Measurements from ENCODE around the gene TTC34. TPM values are rescaled to one million over a fixed set of nuclear protein-coding genes. Genes with fewer than 3 reads are reported as not detected.

TTC34 gene
- total RNA-seq, 1 donor from 2014 or later, result 0.09 TPM

DNA sequence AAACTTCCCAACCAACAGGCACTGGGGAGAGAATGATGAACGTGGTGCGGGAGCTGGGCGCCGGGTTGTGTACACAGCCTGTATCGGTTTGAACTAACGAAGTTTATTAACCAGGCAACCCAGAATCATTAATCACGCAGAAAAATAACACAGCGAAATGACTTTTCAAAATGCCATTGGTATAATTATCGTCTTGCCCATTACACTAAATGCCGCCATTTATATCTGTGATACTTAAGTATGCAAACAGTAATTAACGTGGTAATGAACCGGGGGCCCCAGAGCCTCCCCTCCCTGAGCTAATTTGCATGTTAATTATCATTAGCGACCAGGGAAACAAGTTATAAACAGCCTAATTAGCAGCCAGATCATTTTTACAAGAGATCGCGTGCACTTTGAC is 5.1 kb upstream of the TTC34 start:
- Mint-ChIP-seq H3K27ac (no peak overlapping the region), H3K9me3 (no peaks in the 10 kb centered on the region), H3K4me3 (no peak overlapping the region), H3K4me1 (peaks cover 3% of the 10 kb centered on the region), H3K27me3 (ENCODE audit: insufficient read depth, low read depth) (peaks cover 3% of the 10 kb centered on the region), H3K36me3 (no peaks in the 10 kb centered on the region)
- no peaks in the 10 kb centered on the region for H3K27me3 ChIP-seq
- H3K27ac ChIP-seq, result no peak overlapping the region
- DNase-seq (ENCODE audit: low spot score), result no peak
- H3K9ac ChIP-seq, result no peak overlapping the region
- H2AFZ ChIP-seq (replicated peaks), result no peak overlapping the region
- no peaks in the 10 kb centered on the region for H3K79me2 ChIP-seq (ENCODE audit: low read depth)
- TF ChIP-seq, protein P1, sequence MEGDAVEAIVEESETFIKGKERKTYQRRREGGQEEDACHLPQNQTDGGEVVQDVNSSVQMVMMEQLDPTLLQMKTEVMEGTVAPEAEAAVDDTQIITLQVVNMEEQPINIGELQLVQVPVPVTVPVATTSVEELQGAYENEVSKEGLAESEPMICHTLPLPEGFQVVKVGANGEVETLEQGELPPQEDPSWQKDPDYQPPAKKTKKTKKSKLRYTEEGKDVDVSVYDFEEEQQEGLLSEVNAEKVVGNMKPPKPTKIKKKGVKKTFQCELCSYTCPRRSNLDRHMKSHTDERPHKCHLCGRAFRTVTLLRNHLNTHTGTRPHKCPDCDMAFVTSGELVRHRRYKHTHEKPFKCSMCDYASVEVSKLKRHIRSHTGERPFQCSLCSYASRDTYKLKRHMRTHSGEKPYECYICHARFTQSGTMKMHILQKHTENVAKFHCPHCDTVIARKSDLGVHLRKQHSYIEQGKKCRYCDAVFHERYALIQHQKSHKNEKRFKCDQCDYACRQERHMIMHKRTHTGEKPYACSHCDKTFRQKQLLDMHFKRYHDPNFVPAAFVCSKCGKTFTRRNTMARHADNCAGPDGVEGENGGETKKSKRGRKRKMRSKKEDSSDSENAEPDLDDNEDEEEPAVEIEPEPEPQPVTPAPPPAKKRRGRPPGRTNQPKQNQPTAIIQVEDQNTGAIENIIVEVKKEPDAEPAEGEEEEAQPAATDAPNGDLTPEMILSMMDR (IDR thresholded peaks at IDR 0.05), result no peak
- TF ChIP-seq EZH2phosphoT487 (IDR thresholded peaks at IDR 0.05) (no peak), EZH2 (IDR thresholded peaks at IDR 0.05) (no peak)
- no peaks in the 10 kb centered on the region for H3K36me3 ChIP-seq
- no peak overlapping the region for H3K4me2 ChIP-seq
- no peaks in the 10 kb centered on the region for H3K4me1 ChIP-seq
- H3K9me3 ChIP-seq (ENCODE audit: low read depth), result no peaks in the 10 kb centered on the region
- no peak overlapping the region for H3K4me3 ChIP-seq
- no peaks in the 10 kb centered on the region for H3F3A ChIP-seq (ENCODE audit: low read depth)
- no peaks in the 10 kb centered on the region for H4K20me1 ChIP-seq (ENCODE audit: low read depth)

DNA sequence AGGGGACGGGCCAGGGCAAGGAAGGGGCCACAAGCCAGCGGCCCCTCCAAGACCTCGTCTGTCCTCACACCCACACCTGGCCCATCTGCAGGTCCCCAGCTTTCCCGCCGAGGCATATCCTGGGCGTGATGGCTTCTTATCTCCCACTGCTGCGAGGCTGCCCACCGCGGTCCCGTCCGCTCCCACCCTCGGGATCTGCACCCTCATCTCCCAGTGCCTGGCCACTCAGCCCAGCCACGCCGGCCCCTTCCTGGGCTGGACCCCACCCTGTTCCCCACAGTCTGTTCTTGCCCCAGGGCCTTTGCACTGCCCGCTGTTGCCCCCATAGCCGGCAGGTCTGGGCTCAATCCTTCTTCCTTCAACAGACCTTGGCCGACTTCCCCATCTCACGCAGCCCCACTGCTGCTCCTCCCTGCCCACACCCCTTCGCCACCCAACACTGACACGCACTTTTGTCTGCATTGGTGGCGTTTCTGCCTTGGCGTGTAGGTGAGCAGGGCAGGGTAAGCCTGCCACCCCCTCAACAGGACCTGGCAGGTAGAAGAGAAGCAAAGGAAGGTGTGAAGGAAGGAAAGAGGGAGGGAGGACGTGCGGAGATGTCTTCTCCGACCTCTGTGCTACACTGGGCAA is 4.4 kb upstream of the TTC34 start:
- TF ChIP-seq EZH2phosphoT487 (IDR thresholded peaks at IDR 0.05) (no peak), EZH2 (IDR thresholded peaks at IDR 0.05) (no peak)
- TF ChIP-seq, protein P1 (IDR thresholded peaks at IDR 0.05), result no peak
- Histone ChIP-seq H3K27me3 (no peaks in the 10 kb centered on the region), H3K4me2 (no peak overlapping the region), H3K79me2 (ENCODE audit: low read depth) (no peaks in the 10 kb centered on the region), H3K36me3 (no peaks in the 10 kb centered on the region), H3K4me3 (no peak overlapping the region), H3F3A (ENCODE audit: low read depth) (no peaks in the 10 kb centered on the region), H3K4me1 (no peaks in the 10 kb centered on the region), H3K27ac (no peak overlapping the region), H2AFZ (replicated peaks) (no peak overlapping the region), H4K20me1 (ENCODE audit: low read depth) (no peaks in the 10 kb centered on the region), H3K9ac (no peak overlapping the region), H3K9me3 (ENCODE audit: low read depth) (no peaks in the 10 kb centered on the region)
- Mint-ChIP-seq H3K4me3 (no peak overlapping the region), H3K9me3 (no peaks in the 10 kb centered on the region), H3K27me3 (ENCODE audit: insufficient read depth, low read depth) (peaks cover 3% of the 10 kb centered on the region), H3K36me3 (no peaks in the 10 kb centered on the region), H3K27ac (peak overlapping the region; percentile 79), H3K4me1 (peaks cover 3% of the 10 kb centered on the region)
- DNase-seq (ENCODE audit: low spot score), result no peak

DNA sequence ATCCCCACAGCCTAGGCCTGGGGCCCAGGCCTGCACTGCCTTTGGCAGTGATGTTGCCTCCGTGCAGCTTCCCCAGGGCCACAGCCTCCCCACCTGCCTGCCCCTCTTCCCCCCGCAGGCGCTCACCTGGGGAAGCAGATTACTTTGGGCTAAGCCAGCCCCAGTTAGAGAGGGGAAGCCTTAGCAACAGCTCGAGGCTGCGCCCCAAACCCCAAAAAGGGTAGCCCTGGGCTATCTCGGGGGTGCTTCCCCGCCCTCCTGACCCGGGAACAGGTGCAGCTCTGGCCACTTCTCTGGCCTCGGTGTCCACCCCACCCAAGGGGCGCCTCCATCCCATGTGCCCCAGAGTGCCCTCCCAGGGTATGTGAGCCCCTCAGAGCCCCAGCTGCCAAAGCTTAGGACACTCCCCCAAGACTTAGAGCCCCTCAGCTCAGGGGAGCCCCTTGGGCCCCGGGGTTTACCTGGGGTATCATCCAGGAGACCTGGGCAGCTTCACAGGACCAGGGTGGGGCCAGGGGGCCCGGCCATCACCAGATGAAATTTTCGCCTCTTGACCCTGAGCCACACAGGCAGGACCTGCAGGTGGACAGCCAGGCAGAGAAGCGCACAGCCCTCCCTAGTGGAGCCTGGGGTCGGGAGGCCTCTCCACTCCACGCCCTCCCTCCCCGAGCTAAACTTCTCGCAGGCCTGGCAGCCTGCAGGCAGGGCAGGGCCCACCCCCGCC is 3.3 kb upstream of the TTC34 start:
- H3K36me3 ChIP-seq, result no peaks in the 10 kb centered on the region
- Mint-ChIP-seq H3K27ac (no peak overlapping the region), H3K4me3 (no peak overlapping the region), H3K36me3 (no peaks in the 10 kb centered on the region), H3K9me3 (no peaks in the 10 kb centered on the region), H3K27me3 (ENCODE audit: insufficient read depth, low read depth) (peaks cover 3% of the 10 kb centered on the region), H3K4me1 (peaks cover 3% of the 10 kb centered on the region)
- no peak for DNase-seq (ENCODE audit: low spot score)
- no peak overlapping the region for H3K4me2 ChIP-seq
- H3K27ac ChIP-seq, result no peak overlapping the region
- H3F3A ChIP-seq (ENCODE audit: low read depth), result no peaks in the 10 kb centered on the region
- H3K9ac ChIP-seq, result no peak overlapping the region
- H3K9me3 ChIP-seq (ENCODE audit: low read depth), result no peaks in the 10 kb centered on the region
- no peaks in the 10 kb centered on the region for H4K20me1 ChIP-seq (ENCODE audit: low read depth)
- no peaks in the 10 kb centered on the region for H3K79me2 ChIP-seq (ENCODE audit: low read depth)
- H3K4me1 ChIP-seq, result no peaks in the 10 kb centered on the region
- H2AFZ ChIP-seq (replicated peaks), result no peak overlapping the region
- no peaks in the 10 kb centered on the region for H3K27me3 ChIP-seq
- TF ChIP-seq EZH2 (IDR thresholded peaks at IDR 0.05) (no peak), EZH2phosphoT487 (IDR thresholded peaks at IDR 0.05) (no peak)
- no peak overlapping the region for H3K4me3 ChIP-seq

Measured in neural progenitor cell (in vitro differentiated cells).